DMS79 treated with DMSO at 0.1 percent for 48 hours (cell line): ENCODE results near the gene CRY1.
"Not testable (repeated sequence)": the region's sequence is repeated elsewhere in the genome, so short reads cannot be mapped to it uniquely, and the experiment has no call there.

Experiments used
- DNase-seq: peaks from one replicate; lab custom pipeline; 2025; lab: John Stamatoyannopoulos, UW

The CRY1 gene

DNA sequence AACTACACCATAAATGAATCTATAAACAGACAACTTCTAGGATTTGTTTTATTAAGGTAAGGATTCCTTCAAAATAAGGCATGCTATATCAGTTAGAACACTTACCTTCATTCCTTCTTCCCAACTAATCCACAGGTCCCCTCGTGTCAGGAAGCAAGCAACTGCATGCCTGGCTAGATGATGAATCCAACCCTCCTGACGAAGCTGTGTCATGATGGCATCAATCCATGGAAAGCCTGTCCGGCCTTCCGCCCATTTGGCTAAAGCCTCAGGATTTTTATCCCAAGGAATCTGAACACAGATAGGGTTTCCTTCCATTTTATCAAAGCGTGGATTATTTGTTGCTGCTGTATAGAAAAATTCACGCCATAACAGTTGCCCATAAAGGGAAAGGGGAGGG is 93.9 kb downstream of the CRY1 start:
- no peak for DNase-seq

DNA sequence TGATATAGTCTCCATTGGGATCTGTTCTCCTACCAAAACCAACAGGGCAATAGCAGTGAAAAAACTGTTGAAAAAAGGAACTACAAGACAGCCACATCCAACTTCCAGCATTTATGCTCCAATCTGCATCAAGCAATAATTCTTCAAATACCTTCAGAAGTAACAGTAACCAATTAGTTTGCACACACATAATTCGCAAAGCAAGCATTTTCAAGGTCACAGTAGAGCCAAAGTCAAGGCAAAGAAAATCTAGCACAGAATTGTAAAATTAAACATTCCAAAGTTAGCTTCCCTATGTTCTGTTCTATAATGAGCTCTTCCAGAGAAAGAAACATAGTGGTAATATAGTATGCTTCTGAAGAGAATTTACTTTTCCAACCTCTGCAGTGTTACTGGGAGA is 95.4 kb downstream of the CRY1 start:
- DNase-seq, result no peak

- not testable (repeated sequence) for DNase-seq
Measured at GRCh38 chr12:106996102-106996501, 97.2 kb downstream of the CRY1 start.

DNA sequence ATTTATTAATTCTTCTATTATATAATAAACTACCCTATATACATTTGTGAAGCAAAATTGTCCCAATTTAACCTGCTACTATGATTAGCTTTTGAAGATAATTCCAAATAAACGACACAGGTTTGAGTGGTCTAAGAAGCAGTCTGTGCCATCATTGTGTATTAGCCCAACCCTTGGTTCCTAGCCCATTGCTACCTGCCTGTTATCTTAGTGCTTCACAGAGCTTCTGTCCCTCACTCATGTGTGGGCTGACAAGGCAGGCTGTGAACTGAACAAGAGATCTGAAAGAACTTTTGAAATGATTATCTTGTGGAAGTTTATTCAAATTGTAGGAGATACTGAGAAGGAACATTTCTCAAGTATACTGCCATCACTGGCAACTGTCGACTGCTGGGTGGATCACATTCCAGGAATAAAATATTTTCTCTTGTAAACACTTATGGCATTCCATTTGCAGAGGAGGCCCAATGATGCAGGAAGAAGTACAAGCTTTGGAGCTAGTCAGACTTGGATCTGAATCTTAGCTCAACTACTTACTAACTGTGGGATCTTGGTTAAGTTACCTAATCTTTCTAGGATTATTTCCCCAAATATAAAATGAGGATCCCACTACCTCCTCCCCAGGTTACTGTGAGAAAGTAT is 98.6 kb downstream of the CRY1 start:
- DNase-seq, result no peak

GRCh38 chr12:106987846-106988245 is 105.5 kb downstream of the CRY1 start:
- no peak for DNase-seq

GRCh38 chr12:106986625-106987389 is 106.5 kb downstream of the CRY1 start, which contains the start of gene MTERF2:
TSS of gene MTERF2 (minus strand) at chr12:106987146. CDS start at chr12:106978714, 8,432 bp downstream.
- peak; percentile 86 for DNase-seq

DNA sequence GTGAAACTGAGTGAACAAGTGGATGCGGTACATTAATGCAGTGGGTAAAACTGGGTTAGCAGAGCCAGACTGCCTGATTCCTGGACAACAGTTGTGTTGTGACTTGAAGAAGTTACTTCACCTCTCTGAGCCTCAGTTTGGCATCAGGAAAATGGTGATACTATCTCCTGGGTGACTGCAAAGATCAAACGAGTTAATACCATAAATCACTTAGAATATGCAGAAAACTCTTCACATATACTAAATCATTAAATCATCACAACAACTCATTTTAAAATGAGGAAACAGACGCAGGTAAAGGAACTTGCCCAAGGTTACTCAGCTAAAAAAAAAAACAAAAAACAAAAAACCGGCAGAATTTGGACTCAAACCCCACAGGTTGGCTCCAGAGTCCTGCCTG is 107.2 kb downstream of the CRY1 start:
- DNase-seq, result no peak

DNA sequence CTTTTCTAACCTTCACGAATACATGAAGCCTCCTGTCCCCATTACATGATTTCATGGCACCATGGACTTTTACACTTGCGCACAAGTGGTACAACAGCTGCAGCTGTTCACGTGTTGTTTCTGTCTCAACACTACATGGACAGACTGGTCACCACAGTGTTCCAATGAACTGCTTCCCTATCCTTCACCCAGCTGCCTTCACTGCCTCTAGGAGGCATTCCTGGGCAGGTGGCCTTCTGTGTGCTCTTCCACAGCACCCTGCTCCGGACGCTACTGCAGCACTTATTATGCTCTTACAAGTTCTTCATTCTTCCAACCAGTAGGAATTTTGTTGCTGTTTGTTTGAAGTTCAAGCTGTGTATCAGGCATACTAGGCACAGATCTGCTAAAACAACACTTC is 107.9 kb downstream of the CRY1 start:
- no peak for DNase-seq

GRCh38 chr12:106984588-106985137 is 108.7 kb downstream of the CRY1 start:
- DNase-seq, result no peak

GRCh38 chr12:106982229-106982628 is 111.1 kb downstream of the CRY1 start:
- DNase-seq, result no peak

- DNase-seq, result no peak
Measured at GRCh38 chr12:106981788-106982187, 111.6 kb downstream of the CRY1 start.

- no peak for DNase-seq
Measured at GRCh38 chr12:106980944-106981343, 112.4 kb downstream of the CRY1 start.

- DNase-seq, result peak; percentile 66
Measured at GRCh38 chr12:106978035-106978800, 115.1 kb downstream of the CRY1 start.

DNA sequence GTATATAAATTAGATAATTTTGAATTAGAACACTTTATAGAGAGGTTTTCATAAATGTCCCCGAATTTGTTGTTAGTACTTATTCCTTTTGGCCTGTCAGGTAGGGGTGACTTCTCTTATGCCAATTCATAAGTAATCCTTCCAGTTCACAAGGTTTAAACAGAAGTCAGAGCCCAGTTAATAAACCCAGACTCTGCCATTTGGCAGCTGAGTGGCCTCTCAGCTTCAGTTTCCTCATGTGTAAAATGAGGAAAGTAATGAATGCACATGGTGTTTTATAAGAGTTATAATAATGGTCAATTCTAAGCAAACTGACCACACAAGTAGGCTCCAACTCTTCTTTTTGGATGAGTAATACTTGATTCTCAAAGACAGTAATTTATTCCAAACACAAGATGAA is 116.7 kb downstream of the CRY1 start:
- no peak for DNase-seq

DNA sequence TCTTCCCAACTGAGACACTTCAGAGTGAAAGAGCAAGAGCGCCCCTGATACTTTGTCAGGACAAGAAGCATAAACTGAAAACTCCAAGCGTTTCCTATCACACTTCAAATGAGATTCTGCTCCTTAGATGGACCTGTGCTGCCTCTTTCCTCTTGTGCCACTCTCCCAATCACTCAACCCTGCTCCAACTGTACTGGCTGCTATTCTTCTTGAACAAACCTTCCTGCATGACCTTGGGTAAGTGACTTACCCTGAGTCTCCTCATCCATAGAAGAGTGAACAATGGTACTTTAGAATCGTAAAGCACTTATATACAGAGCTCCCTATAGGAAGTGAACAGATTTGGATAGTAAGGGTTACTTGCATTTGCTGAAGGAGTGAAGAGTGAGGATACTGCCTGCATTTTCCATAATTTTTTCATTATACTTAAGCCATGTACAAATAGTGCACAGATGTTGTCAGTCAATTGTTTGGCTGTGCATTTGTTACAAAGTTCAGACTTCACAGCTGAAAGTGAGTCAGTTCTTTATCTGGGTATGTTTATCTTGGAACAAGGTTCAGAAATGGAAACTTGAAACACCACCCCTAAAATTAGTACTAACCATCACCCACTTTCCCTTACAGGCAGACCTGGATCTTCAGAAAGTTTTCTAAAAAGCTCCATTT is 117.2 kb downstream of the CRY1 start:
- no peak for DNase-seq

DNA sequence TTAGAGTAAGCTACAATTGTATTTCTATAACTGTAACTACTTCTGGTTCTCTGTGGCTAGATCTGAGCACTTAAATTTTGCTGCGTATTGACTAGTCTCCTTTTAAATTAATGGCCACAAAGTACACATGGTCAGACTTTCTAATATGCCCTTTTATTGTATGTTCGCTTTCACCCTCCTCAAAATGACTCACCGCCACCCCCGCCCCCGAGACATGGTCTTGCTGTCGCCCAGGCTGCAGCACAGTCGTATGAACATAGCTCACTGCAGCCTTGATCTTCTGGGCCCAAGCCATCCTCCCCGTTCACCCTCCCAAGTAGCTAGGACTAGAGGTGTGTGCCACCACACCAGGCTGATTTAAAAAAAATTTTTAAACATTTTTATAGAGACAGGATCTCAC is 118.3 kb downstream of the CRY1 start:
- no peak for DNase-seq

DNA sequence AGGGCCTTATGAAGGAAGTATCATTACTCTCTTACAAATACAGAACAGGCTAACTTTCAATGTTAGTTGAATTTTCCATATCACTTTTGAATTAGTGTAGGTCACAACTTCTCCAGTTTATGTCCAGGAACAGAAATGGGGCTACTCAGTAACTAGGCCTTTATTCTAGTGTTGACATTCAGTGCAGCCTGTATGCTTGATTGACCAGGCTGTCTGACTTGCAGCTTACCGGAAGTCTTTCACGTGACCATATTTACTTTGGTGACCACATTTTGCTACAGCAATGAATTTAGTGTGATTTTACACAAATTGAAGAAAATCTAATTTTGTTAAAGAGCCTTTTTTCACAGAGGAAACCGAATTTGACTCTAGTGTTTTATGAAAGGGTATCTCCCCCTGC is 118.8 kb downstream of the CRY1 start:
- no peak for DNase-seq

- no peak for DNase-seq
Measured at GRCh38 chr12:106973545-106973944, 119.8 kb downstream of the CRY1 start.

GRCh38 chr12:106971065-106971464 is 122.3 kb downstream of the CRY1 start:
- DNase-seq, result no peak

- no peak for DNase-seq
Measured at GRCh38 chr12:106964526-106964925, 128.8 kb downstream of the CRY1 start.

GRCh38 chr12:106962286-106962685 is 131.1 kb downstream of the CRY1 start:
- DNase-seq, result no peak

- DNase-seq, result no peak
Measured at GRCh38 chr12:106960443-106960842, 132.9 kb downstream of the CRY1 start.
